H1 (cell line): ENCODE results near the gene ZNF888. TPM values are rescaled to one million over a fixed set of nuclear protein-coding genes. Genes with fewer than 3 reads are reported as not detected.

ENCODE experiments used
- ASH2L ChIP-seq: fragments of 200-600, 300-600 bp; sonication (generic); IDR thresholded peaks from one replicate; pipeline ENCODE4 v1.7.1; 2017; ENCODE audit warnings: low read length
- BCL11A ChIP-seq, 2 experiments: IDR thresholded peaks; one replicate each; pipeline ENCODE4 v1.6.1; 2011; ENCODE audit warnings: low read depth in 2 of 2, low read length in 2 of 2, mild to moderate bottlenecking in 2 of 2
- KDM4A ChIP-seq: IDR thresholded peaks from one replicate; pipeline ENCODE4 v1.7.1; 2012; ENCODE audit warnings: low read depth, mild to moderate bottlenecking, moderate library complexity, low read length, inconsistent platforms; ENCODE audit not compliant: severe bottlenecking
- MAX ChIP-seq: IDR thresholded peaks from 2 replicates; pipeline ENCODE4 v1.6.1; 2012; ENCODE audit warnings: inconsistent platforms
- PHF8 ChIP-seq: fragments of 200-600 bp; sonication (generic); conservative IDR thresholded peaks from 2 replicates; pipeline ENCODE4 v1.7.1; 2012; ENCODE audit warnings: low read depth, mild to moderate bottlenecking, inconsistent platforms, low read length, moderate library complexity
- POLR2A ChIP-seq, 2 experiments: IDR thresholded peaks; 1 replicate in 1 of 2; 2 replicates in 1 of 2; pipeline ENCODE4 v1.6.1; 2011; ENCODE audit warnings: low read depth in 2 of 2, low read length in 2 of 2, mild to moderate bottlenecking in 2 of 2; ENCODE audit errors: control extremely low read depth in 1 of 2
- SIN3A ChIP-seq, 2 experiments: IDR thresholded peaks in 1 of 2; conservative IDR thresholded peaks in 1 of 2; 2 replicates each; pipeline ENCODE4 v1.6.1; 2011 to 2012; ENCODE audit warnings: low read length in 2 of 2, improper control_type of control experiment in 1 of 2, low read depth in 1 of 2, mild to moderate bottlenecking in 1 of 2
- TBP ChIP-seq: IDR thresholded peaks from 2 replicates; pipeline ENCODE4 v1.6.1; 2011; ENCODE audit warnings: low read depth, low read length, improper control_type of control experiment
- TCF12 ChIP-seq: IDR thresholded peaks from 2 replicates; pipeline ENCODE4 v1.6.1; 2011; ENCODE audit warnings: low read depth, mild to moderate bottlenecking, low read length
- polyA plus RNA-seq, 7 experiments: library from polyadenylated mRNA; depleted of rRNA in 3 of 7; stranded (reverse) in 5 of 7; unstranded in 2 of 7; fragments of >200 nt in 5 of 7; fragments of 200-250 nt in 2 of 7; gene quantifications; 1 replicate in 5 of 7; 2 replicates in 1 of 7; 4 replicates in 1 of 7; pipeline versions ENCODE4 v1.2.1 to v1.2.3, GENCODE V29; 2011 to 2013; ENCODE audit warnings: missing spikeins in 2 of 7, mixed read lengths in 2 of 7
- total RNA-seq: library from RNA; stranded (reverse); fragmentation: NEBNext Ultra II Directional; extraction: Animal tissue kit (Norgen Biotek cat#: 25700); gene quantifications from 2 replicates; pipeline ENCODE4 v1.2.1, GENCODE V29; 2021
- TF ChIP-seq, protein P1 (sequence below): fragments of 300-600 bp; sonication (generic); IDR thresholded peaks from 2 replicates; pipeline ENCODE4 v1.7.1; 2012; ENCODE audit warnings: low read length, moderate library complexity, mild to moderate bottlenecking, inconsistent platforms; ENCODE audit not compliant: insufficient replicate concordance

ZNF888 gene
- total and polyA plus RNA-seq, 2 of the 8 experiments (the other 6 are each of a cell fraction or from before 2014, with no cell fraction given), result 1.1 to 8.6 TPM

DNA sequence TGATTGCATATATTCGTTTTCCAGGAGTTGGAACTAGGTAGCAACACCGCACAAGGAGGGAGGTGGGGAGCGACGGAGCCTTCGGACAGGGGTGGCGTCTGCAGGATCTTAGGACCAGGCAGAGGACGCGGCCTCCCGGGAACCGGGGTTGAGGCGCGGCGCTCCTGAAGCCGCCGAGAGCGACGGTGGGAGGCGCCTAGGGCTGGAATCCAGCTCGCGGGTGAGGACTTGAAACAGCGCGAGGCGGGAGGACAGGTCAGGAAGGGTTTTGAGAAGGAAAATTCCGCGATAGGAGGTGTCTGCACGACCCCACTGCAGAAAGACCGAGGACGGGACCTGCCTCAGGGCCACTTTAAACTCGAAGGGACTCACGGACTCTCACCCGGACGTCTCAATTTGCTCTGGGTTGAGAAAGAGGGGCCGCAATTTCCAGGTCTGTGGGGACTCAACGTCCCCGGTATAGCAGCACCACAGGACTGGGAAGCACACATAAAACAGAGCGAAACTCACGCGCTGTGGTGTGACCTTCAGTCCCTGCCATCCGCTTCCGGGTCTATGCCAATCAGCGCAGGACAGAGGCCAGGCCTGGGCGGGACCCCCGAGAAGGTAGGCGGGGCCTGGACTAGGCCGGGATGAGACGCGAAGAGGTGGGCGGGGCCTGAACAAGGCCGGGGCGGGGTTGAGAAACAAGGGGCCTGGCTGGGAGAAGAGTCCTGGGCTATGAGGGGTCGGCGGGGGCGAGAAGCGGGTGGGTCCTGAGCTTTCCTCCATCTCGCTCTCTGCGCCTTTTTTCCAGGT, 25.9 kb downstream of the ZNF888 start, which contains the start of gene ZNF320 (continued):
- TF ChIP-seq, protein P1, sequence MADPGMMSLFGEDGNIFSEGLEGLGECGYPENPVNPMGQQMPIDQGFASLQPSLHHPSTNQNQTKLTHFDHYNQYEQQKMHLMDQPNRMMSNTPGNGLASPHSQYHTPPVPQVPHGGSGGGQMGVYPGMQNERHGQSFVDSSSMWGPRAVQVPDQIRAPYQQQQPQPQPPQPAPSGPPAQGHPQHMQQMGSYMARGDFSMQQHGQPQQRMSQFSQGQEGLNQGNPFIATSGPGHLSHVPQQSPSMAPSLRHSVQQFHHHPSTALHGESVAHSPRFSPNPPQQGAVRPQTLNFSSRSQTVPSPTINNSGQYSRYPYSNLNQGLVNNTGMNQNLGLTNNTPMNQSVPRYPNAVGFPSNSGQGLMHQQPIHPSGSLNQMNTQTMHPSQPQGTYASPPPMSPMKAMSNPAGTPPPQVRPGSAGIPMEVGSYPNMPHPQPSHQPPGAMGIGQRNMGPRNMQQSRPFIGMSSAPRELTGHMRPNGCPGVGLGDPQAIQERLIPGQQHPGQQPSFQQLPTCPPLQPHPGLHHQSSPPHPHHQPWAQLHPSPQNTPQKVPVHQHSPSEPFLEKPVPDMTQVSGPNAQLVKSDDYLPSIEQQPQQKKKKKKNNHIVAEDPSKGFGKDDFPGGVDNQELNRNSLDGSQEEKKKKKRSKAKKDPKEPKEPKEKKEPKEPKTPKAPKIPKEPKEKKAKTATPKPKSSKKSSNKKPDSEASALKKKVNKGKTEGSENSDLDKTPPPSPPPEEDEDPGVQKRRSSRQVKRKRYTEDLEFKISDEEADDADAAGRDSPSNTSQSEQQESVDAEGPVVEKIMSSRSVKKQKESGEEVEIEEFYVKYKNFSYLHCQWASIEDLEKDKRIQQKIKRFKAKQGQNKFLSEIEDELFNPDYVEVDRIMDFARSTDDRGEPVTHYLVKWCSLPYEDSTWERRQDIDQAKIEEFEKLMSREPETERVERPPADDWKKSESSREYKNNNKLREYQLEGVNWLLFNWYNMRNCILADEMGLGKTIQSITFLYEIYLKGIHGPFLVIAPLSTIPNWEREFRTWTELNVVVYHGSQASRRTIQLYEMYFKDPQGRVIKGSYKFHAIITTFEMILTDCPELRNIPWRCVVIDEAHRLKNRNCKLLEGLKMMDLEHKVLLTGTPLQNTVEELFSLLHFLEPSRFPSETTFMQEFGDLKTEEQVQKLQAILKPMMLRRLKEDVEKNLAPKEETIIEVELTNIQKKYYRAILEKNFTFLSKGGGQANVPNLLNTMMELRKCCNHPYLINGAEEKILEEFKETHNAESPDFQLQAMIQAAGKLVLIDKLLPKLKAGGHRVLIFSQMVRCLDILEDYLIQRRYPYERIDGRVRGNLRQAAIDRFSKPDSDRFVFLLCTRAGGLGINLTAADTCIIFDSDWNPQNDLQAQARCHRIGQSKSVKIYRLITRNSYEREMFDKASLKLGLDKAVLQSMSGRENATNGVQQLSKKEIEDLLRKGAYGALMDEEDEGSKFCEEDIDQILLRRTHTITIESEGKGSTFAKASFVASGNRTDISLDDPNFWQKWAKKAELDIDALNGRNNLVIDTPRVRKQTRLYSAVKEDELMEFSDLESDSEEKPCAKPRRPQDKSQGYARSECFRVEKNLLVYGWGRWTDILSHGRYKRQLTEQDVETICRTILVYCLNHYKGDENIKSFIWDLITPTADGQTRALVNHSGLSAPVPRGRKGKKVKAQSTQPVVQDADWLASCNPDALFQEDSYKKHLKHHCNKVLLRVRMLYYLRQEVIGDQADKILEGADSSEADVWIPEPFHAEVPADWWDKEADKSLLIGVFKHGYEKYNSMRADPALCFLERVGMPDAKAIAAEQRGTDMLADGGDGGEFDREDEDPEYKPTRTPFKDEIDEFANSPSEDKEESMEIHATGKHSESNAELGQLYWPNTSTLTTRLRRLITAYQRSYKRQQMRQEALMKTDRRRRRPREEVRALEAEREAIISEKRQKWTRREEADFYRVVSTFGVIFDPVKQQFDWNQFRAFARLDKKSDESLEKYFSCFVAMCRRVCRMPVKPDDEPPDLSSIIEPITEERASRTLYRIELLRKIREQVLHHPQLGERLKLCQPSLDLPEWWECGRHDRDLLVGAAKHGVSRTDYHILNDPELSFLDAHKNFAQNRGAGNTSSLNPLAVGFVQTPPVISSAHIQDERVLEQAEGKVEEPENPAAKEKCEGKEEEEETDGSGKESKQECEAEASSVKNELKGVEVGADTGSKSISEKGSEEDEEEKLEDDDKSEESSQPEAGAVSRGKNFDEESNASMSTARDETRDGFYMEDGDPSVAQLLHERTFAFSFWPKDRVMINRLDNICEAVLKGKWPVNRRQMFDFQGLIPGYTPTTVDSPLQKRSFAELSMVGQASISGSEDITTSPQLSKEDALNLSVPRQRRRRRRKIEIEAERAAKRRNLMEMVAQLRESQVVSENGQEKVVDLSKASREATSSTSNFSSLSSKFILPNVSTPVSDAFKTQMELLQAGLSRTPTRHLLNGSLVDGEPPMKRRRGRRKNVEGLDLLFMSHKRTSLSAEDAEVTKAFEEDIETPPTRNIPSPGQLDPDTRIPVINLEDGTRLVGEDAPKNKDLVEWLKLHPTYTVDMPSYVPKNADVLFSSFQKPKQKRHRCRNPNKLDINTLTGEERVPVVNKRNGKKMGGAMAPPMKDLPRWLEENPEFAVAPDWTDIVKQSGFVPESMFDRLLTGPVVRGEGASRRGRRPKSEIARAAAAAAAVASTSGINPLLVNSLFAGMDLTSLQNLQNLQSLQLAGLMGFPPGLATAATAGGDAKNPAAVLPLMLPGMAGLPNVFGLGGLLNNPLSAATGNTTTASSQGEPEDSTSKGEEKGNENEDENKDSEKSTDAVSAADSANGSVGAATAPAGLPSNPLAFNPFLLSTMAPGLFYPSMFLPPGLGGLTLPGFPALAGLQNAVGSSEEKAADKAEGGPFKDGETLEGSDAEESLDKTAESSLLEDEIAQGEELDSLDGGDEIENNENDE, result no peak
- TF ChIP-seq PHF8 (peak; percentile 86), POLR2A (IDR thresholded peaks at IDR 0.05; ENCODE audit: control extremely low read depth in 1 of 2, low read depth in 2 of 2, low read length in 2 of 2) (peak; percentile 71 to 91), MAX (0 out of 2 replicates have a peak, but pooled peaks have one; percentile 0), BCL11A (IDR thresholded peaks at IDR 0.05; ENCODE audit: low read depth in 2 of 2, low read length in 2 of 2) (no peak), TBP (peak; percentile 80), TCF12 (no peak), SIN3A (conservative IDR thresholded peaks at IDR 0.05 in 1 of 2, IDR thresholded peaks at IDR 0.05 in 1 of 2; ENCODE audit: low read depth in 1 of 2, low read length in 2 of 2) (peak; percentile 60 to 81; a peak in 2 of 4 replicates), ASH2L (peak; percentile 80), KDM4A (peak; percentile 78)
